RCC 7860 (cell line): ENCODE measurements around the gene PARP9.
"Not testable (repeated sequence)": the region's sequence is repeated elsewhere in the genome, so short reads cannot be mapped to it uniquely, and the experiment has no call there.

Experiments
- DNase-seq: peaks from one replicate; pipeline ENCODE4 v3.0.0-alpha.2; 2015; ENCODE audit warnings: low spot score
- FAIRE-seq: peaks from 2 replicates; lab custom pipeline; 2012; peaks lifted over from hg19 to GRCh38; lab: Jason Lieb, UNC

PARP9 gene

DNA sequence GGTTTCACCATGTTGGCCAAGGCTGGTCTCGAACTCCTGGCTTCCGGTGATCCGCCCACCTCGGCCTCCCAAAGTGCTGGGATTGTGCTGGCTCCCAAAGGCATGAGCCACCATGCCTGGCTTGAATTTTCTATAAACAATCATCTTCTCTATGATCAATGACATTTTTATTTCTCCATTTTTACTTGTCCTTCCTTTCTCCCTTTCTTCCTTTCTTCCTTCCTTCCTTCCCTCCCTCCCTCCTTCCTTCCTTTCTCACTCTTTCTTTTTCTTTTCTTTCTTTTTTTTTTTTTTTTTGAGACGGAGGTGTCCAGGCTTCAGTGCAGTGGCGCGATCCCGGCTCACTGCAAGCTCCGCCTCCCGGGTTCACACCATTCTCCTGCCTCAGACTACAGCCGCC lies 40.8 kb downstream of the PARP9 start:
- FAIRE-seq (no peak), DNase-seq (no peak)

DNA sequence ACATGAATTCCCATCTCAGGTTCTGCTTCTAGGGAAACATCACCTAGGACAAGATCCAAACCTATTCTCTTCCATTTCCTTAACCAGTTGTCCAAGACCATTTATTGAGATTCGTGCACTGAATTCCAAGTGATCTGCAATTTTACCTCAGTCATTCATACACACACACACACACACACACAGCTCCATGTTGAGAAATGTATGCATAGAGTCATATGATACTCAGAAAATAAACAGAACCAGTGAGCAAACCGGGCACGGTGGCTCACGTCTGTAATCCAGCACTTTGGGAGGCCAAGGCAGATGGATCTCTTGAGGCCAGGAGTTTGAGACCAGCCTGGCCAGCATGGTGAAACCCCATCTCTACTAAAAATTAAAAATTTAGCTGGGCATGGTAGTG lies 43.2 kb downstream of the PARP9 start:
- DNase-seq (no peak), FAIRE-seq (no peak)

DNA sequence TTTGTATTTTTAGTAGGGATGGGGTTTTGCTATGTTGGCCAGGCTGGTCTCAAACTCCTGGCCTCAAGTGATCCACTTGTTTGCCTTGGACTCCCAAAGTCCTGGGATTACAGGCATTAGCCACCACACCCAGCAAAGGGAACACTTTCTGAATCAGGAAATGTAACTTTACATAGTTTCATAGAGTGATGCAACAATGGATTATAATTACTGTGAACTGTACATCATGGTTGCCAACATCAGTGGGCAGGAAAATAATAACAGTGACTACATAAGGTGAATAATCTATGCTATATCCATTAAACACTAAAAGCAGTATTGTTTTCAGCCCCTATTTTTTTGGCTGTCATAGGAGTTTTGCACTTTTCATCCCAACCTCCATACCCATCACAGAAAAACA lies 44.4 kb downstream of the PARP9 start:
- no peak for FAIRE-seq
- no peak for DNase-seq

DNA sequence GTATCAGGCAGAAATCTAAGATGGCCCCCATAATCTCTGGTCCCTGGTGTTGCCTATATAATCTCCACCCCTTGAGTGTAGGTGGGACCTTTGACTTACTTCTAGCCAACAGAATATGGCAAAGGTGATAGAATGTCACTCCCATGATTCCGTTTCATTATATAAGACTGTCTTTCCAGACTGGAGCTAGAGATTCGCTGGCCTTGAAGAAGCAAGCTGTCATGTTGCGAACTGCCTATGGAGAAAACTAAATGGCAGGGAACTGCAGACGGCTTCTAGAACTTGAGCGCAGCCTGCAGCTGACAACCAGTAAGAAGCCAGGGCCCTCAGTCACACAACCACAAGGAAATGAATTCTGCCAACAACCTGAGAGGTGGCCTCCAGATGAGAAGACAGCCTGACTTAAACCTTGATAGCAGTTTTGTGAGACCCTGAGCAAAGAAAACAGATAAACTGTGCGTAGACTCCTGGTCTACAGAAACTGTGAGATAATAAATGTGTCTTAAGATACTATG lies 47.2 kb downstream of the PARP9 start:
- no peak for DNase-seq
- no peak for FAIRE-seq

DNA sequence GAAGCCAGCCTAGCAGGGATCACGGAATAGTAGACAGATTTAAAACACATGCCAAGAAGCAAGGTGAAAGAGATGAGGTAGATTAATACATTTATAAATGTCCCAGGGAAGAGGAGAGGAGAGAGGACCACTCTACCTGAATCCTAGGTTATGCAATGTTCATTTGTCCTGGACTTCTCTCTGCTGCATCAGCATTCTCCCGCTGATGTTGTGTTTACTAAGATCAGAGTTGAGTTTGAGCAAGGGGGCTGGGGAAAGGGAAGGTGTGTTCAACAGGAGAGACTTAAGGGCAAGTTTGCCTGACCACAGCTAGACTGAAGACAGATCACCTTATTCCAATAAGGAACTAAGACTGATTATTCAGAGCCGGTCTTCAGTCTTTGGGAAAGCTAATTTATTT lies 48.2 kb downstream of the PARP9 start:
- no peak for DNase-seq
- FAIRE-seq, result no peak

DNA sequence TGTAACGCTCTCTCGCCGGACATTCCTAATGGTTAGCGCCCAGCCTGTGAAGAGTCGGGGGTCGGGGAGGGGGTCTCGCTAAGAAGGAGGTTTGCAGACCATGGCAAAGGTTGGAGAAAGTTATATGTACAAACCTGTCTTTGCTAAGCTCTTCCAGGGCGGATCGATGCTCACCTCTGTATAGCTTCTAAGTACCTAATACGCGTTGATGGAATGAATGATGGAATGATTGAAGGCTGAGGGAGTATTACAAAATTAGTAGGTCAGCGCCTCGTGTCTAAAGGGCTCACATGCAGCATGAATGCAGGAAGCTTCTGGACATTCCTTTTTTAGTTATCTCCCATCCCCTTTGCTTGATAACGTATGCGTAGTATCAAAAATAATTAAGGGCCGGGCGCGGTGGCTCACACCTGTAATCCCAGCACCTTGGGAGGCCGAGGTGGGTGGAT lies 49.1 kb downstream of the PARP9 start:
- no peak for DNase-seq
- FAIRE-seq, result no peak

DNA sequence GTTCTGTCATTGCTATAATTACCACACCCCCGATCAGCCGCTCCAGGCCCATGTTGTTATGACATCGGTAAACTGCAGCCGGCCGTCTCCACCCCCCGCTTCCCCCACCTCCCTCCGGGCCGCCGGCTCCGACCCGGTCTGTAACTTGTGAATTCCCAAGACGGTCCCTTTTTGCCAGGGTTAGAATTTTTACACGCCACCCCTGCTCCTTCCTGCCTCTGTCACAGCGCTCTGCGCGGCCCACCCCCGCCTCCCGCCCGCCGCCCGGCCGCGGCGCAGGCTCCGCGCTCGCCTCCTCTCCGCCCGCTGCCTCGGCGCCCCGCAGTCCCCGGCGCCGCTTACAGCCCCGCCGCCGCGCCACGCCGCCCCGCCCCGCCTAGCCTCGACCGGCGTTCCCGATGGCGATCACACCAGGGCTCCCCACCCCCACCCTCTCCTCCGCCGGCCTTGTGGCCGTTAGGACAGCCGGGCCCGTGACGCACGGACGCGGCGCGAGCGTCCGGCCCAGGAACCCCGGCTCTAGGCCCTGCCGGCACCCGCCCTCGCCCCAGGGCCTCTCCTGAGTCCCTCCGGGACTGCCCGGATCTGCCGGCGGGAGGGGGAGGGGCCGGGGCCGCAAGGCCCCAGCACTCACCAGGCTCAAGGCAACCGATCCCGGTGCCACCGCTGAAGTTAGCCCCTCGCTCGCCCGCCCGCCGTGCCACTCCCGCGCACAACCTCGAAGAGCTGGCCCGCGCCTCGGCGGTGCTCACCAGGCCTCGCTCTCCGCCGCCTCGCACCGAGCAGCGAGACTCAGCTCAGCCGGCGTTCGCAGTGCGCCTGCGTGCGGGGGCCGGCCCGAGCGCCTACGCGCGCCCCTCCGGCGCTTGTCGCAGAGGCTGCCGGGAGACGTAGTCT lies 49.7 kb downstream of the PARP9 start, which contains the start of gene KPNA1:
Gene KPNA1, minus strand, starts transcription at position 817 of the 897 bp plus-strand sequence. CDS start 18,374 bp downstream, outside the sequence.
- FAIRE-seq (no peak), DNase-seq (peak; percentile 67)

DNA sequence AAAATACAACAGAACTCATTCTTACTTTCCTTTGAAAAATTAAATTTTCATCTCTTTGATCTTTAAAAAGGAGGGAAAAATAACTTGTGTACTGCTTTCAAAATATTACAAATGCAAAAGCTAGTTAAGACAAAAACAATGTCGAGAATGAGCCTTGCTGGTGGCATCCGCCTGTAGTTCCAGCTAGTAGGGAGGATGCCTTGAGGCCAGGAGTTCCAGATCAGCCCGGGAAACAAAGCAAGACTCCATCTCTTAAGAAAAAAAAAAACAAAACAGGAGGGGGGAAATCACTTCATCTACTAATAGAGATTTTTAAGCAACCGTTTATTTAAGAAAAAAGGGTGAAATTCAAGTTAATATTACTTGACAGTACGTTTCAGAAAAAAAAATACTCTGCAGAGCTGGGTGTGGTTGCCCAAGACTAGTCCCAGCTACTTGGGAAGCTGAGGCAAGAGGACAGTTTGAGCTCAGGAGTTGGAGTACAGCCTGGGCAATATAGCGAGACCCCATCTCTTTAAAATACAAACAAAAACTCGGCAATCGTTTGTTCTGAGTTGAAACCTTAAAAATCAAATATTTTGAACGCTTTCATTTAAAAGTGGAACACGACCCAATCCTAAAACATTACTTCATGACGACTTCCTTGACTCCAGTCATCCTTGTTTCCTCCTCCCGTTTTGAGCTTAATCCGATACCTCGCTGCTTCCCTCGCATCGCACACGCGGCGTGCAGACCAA lies 50.5 kb downstream of the PARP9 start:
- FAIRE-seq, result peak; percentile 27
- DNase-seq, result peak; percentile 53

DNA sequence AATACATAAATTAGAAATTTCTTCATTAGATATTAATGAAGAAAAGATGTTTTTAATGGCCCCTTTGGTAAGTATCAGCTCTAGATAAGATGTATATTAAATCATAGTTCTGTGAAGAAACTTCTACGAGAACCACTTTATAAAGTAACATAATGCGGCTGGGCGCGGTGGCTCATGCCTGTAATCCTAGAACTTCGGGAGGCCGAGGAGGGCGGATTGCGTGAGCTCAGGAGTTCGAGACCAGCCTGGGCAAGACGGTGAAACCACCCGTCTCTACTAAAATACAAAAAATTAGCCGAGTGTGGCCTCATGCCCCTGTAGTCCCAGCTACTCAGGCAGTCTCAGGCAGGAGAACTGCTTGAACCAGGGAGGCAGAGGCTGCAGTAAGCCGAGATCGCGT lies 51.8 kb downstream of the PARP9 start:
- DNase-seq, result no peak
- no peak for FAIRE-seq

DNA sequence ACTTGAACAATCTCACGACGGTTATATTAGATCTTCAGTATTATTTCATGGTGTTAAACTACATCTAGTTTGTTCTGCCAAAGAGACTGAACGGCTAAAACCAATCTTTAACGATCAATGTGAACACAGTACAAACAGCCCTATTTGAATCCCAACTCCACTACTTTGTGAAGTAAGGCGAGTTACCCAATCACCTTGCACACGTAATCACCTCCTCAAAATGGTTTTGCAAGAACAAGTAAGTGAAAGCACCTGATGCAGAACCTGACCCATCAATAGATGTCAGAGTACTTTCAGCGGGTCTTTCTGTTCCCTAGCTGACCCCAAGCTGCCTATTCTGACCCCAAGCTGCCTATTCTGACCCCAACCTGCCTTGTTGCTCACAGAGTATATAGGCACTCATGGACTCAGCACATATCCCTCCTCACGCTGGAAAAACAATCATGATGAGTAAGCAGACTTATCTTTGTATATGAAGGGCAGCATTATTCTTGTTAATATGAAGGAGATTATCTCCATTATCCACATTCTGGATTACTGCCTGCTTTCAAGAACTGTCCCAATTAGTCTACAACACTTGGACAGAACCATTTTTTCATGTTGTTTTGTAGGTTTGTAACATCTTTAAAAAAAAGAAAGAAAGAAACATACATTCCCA lies 53.1 kb downstream of the PARP9 start:
- FAIRE-seq, result no peak
- no peak for DNase-seq

DNA sequence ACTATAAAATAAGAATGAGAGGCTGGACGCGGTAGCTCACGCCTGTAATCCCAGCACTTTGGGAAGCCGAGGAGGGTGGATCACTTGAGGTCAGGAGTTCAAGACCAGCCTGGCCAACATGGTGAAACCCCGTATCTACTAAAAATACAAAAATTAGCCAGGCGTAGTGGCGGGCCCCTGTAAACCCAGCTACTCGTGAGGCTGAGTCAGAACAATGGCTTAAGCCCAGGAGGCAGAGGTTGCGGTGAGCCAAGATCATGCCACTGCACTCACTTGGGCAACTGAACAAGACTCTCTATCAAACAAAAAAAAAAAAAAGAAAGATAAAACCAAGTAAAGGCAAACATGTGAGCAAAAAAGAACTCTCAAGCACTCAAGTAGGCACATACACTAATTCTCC lies 55.2 kb downstream of the PARP9 start:
- FAIRE-seq (peak; percentile 95), DNase-seq (peak; percentile 84)

DNA sequence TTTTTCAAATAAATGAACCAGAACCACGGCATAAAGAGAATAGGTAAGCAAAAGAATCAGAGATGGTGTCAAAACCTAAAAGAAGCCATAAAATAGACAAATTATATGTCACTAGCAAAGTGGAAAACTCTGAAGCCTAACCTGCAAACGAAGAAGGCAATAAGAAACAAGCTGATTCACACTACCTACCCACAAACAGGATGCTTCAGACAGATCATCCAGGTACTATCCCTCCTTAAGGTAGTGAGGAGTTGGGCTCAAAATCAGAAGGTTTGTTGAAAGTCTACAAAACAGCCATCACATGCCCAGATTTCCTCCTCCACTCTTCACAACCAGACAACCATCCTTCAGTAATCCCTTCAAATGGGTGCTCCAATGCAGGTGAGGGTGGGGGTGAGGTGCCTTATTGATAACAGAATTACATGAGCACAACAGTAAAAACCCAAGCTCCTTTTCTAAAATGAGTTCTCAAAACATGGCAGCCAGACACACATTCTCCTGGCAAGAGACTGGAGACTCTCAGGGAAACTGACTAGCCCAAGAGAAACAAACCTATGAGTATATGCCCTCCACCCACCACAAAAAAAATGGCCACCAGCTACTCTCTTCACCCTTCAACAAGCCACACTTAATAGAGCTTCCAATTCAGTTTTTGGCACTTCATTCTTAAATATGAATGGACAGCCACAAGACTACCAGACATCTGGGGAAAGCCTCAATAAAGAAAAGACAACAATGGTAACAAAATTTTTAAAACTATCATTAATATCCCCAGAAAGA lies 55.8 kb downstream of the PARP9 start:
- DNase-seq, result no peak

DNA sequence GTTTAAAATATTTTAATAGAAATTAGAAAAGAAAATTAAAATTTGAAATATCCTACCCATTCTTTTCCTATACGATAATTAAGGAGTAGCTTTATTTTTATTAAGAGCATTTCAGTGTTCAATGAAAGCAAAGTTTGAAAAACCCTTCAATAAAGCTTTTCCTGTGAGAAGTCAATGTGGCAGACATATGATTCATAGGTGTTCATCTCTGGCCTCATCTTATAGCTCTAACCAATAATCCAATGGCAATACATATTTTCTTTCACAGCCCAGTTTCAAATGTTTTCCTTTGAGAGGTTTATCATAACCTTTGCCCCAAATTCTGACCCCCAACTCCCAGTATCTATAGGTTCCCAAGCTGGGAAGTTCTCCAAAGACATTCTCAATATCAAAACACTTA lies 57.6 kb downstream of the PARP9 start:
- FAIRE-seq, result no peak

More for the DNA sequence above, 55.8 kb downstream of the PARP9 start:
- FAIRE-seq, result no peak

DNA sequence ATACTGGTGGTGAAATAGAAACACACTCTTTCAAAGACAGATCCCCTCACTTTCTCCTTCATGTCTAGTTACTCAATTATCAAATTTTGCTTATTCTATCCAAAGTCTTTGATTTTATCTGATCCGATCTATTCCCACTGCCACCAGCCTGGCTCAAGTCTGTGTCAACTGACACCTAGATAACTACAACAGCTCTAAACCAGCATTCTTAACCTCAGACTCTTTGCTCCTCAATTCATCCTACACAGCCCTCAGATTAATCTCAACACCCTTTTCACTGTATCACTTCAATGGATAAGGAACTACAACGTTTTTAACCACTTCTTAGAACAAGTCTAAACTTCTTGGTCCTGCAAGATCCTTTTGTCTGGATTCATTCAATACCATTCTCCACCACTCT lies 58.4 kb downstream of the PARP9 start:
- FAIRE-seq, result no peak

More for the DNA sequence above, 57.6 kb downstream of the PARP9 start:
- no peak for DNase-seq

DNA sequence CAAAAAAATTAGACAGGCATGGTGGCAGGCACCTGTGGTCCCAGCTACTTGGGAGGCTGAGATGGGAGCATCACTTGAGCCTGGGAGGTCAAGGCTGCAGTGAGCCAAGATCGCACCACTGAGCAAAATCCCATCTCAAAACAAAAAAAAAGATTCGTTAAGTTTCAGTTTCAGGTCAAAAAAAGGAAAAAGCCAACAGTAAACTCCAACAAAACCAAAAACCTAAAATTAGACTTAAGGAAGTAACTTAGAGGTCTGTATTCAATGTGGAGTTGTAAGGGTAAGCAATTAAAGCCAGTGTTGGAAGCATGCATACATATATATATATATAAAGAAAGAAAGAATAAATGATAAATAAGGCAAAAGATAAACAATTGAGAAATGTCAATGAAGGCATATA lies 61.2 kb downstream of the PARP9 start:
- FAIRE-seq (no peak), DNase-seq (no peak)

More for the DNA sequence above, 58.4 kb downstream of the PARP9 start:
- no peak for DNase-seq

DNA sequence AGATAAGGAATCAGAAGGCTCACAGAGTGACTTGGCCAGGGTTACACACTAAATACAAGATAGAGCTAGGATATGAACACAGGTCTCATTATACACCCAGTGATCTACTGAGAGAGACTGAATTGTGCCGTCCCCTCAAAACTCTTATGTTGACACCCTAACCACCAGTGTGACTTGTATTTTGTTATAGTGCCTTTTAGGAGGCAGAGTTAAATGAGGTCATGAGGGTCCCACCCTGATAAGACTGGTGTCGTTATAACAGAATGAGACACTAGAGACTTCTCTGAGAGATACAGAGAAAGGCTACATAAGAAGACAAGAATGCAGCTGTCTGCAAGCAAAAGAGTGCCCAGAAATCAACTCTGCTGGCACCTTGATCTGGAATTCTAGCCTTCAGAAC lies 62.0 kb downstream of the PARP9 start:
- no peak for DNase-seq
- FAIRE-seq, result no peak

DNA sequence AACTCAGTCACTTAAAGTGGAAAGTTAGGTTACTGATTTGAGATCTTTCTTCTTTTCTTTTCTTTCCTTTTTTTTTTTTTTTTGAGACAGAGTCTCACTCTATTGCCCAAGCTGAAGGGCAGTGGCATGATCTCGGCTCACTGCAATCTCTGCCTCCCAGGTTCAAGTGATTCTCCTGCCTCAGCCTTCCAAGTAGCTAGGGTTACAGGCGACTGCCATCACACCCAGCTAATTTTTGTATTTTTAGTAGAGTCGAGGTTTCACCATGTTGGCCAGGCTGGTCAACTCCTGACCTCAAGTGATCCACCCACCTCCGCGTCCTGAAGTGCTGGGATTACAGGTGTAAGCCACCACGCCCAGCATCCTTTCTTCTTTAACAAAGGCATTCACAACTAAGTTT lies 63.1 kb downstream of the PARP9 start:
- not testable (repeated sequence) for DNase-seq, FAIRE-seq

DNA sequence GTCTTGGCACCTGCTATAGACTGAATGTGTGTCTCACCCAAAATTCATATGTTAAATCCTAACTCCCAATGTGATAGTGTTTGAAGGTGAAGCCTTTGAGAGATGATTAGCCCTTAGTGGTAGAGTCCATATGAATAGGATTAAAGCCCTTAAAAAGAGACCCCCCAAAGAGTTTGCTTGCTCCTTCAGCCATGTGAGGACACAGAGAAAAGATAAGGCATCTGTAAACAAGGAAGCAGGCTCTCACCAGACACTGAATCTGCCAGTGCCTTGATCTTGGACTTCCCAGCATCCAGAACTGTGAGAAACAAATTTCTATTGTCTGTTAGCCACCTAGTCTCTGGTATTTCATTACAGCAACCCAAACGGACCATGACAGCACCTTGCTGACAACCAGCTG lies 65.9 kb downstream of the PARP9 start:
- FAIRE-seq (no peak), DNase-seq (no peak)

DNA sequence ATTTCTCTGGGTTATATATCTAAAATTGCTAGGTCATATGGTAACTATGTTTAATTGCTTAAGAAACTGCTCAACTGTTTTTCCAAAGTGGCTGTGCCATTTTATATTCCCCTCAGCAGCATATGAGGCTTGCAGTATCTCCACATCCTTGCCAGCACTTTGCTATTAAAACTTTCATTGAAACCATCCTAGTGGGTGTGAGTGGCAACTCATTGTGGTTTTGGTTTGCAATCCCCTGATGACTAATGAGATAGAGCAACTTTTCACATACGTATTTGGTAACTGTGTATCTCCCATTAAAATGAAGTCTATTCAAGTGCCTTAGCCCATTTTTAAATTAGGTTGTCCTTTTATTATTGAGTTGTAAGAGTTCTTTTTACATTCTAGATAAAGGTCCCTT lies 66.7 kb downstream of the PARP9 start:
- peak; percentile 98 for FAIRE-seq

DNA sequence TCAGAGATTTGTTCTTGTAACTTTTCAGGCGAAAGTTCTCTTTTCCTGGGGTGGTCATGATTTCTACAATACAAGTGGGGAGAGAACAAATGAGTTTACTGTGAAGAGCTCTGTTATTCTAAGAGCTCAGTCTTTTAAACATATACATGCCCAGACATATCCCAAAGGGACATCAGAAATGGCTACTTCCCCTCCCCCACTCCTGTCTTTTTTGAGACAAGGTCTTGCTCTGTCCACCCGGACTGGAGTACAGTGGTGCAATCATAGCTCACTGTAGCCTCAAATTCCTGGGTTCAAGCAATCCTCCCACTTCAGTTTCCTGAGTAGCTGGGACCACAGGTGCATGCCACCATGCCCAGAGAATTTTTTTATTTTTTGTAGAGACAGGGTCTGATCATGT lies 67.6 kb downstream of the PARP9 start:
- DNase-seq, result no peak
- no peak for FAIRE-seq

More for the DNA sequence above, 66.7 kb downstream of the PARP9 start:
- DNase-seq, result peak; percentile 80
